ENCODE measurements around the gene NR5A1. TPM values are rescaled to one million over a fixed set of nuclear protein-coding genes. Genes with fewer than 3 reads are reported as not detected.

NR5A1 gene
- total RNA-seq, 1 experiment from 2014 or later, result 0.64 TPM

- H3K9me2 ChIP-seq (ENCODE audit: insufficient read depth), result no peaks in the 10 kb centered on the region
- no peak overlapping the region for H3K9ac ChIP-seq (ENCODE audit: low read length)
- RAD21 ChIA-PET (ENCODE audit: low non-redundant PET in 1 of 2, low total read pairs in 2 of 2, uncharacterized antibody in 2 of 2, unreplicated experiment in 2 of 2), result no interaction called here
- H3K4me1 ChIP-seq (ENCODE audit: control insufficient read depth in 1 of 2, insufficient read depth in 2 of 2, low read length in 2 of 2), result peaks cover 13 to 26% of the 10 kb centered on the region in 2 experiments; a peak in 3 of 4 replicates
- no peak overlapping the region for H3K4me2 ChIP-seq (ENCODE audit: low read length)
- BruUV-seq (replicated peaks), result no TSS peak
- H4K20me1 ChIP-seq (ENCODE audit: insufficient read depth), result no peaks in the 10 kb centered on the region
- no peak for ATAC-seq
- no peak overlapping the region for H3K4me3 ChIP-seq (replicated peaks in 1 of 2; ENCODE audit: low read depth in 1 of 2, low read length in 2 of 2)
- intact Hi-C loops (cut with micrococcal nuclease), result no loop called here
- H3K36me3 ChIP-seq (ENCODE audit: control insufficient read depth in 1 of 2, insufficient read depth in 2 of 2, low read length in 2 of 2), result no peaks in the 10 kb centered on the region
- TF ChIP-seq MAX (IDR thresholded peaks at IDR 0.05) (no peak), POLR2A (IDR thresholded peaks at IDR 0.05; ENCODE audit: borderline replicate concordance, extremely low read depth, insufficient read depth, insufficient read length) (no peak), CTCF (IDR thresholded peaks at IDR 0.05 in 2 of 3, conservative IDR thresholded peaks at IDR 0.05 in 1 of 3; ENCODE audit: borderline replicate concordance in 1 of 3, insufficient read depth in 1 of 3, low read depth in 2 of 3, low read length in 2 of 3) (no peak), EZH2 (IDR thresholded peaks at IDR 0.05) (no peak), CEBPB (IDR thresholded peaks at IDR 0.05; ENCODE audit: low read depth) (no peak), SRF (IDR thresholded peaks at IDR 0.05; ENCODE audit: low read depth) (no peak), FOSL1 (IDR thresholded peaks at IDR 0.05; ENCODE audit: low read depth) (no peak), RAD21 (IDR thresholded peaks at IDR 0.05; ENCODE audit: low read depth) (no peak), CBX3 (IDR thresholded peaks at IDR 0.05; ENCODE audit: low read depth) (no peak), YY1 (IDR thresholded peaks at IDR 0.05; ENCODE audit: extremely low read depth, insufficient replicate concordance, low read depth, low read length) (no peak), ZFX (IDR thresholded peaks at IDR 0.05) (no peak), ELF1 (IDR thresholded peaks at IDR 0.05; ENCODE audit: borderline replicate concordance, low read depth) (no peak), ZBTB33 (IDR thresholded peaks at IDR 0.05; ENCODE audit: extremely low read depth, insufficient replicate concordance, low read length) (no peak), SIN3A (IDR thresholded peaks at IDR 0.05; ENCODE audit: low read depth) (no peak), POLR2AphosphoS5 (IDR thresholded peaks at IDR 0.05; ENCODE audit: low read depth, low read length) (no peak), JUND (IDR thresholded peaks at IDR 0.05) (no peak), ZNF274 (IDR thresholded peaks at IDR 0.05; ENCODE audit: low read depth, low read length) (no peak), TCF7L2 (IDR thresholded peaks at IDR 0.05; ENCODE audit: borderline replicate concordance, extremely low read depth, insufficient read depth, insufficient read length) (no peak), SP1 (IDR thresholded peaks at IDR 0.05; ENCODE audit: low read depth) (no peak)
- no peaks in the 10 kb centered on the region for H3K79me2 ChIP-seq (ENCODE audit: insufficient read depth, low read length)
- no peak for DNase-seq (ENCODE audit: low read depth, low spot score)
- no peak overlapping the region for H3K27ac ChIP-seq (ENCODE audit: low read depth, low read length)
- H2AFZ ChIP-seq (ENCODE audit: low read depth, low read length, poor library complexity, severe bottlenecking), result no peak overlapping the region
- no peaks in the 10 kb centered on the region for H3K9me3 ChIP-seq (ENCODE audit: control insufficient read depth in 1 of 2, insufficient read depth in 1 of 2, low read depth in 1 of 2, low read length in 2 of 2)
- H3K27me3 ChIP-seq (ENCODE audit: insufficient read depth, low read length), result no peaks in the 10 kb centered on the region
- POLR2A ChIA-PET, result no interaction called here
- CTCF ChIA-PET, result no interaction called here
Measured at GRCh38 chr9:124442379-124442778, 64.8 kb downstream of the NR5A1 start.

Measured in HCT116 (cell line).